ENCODE data around the gene CERS4.
A peak's percentile ranks its signal among the peaks of the same experiment; 100 is the strongest.
"Not testable (repeated sequence)": the region's sequence is repeated elsewhere in the genome, so short reads cannot be mapped to it uniquely, and the experiment has no call there.

Gene CERS4

GRCh38 chr19:8244442-8244841 is 35.3 kb downstream of the CERS4 start:
- DNase-seq = no peak

- DNase-seq = no peak
Observed at GRCh38 chr19:8245869-8246835, 37.0 kb downstream of the CERS4 start.

GRCh38 chr19:8247129-8247890 is 38.1 kb downstream of the CERS4 start:
- not testable (repeated sequence) for DNase-seq

- DNase-seq = no peak
Observed at GRCh38 chr19:8248348-8249328, 39.5 kb downstream of the CERS4 start.

- DNase-seq = no peak
Observed at GRCh38 chr19:8250596-8250995, 41.4 kb downstream of the CERS4 start.

- DNase-seq = no peak
Observed at GRCh38 chr19:8251025-8251472, 41.9 kb downstream of the CERS4 start.

- DNase-seq = peak; percentile 81 to 82
Observed at GRCh38 chr19:8252922-8253589, 43.9 kb downstream of the CERS4 start.

GRCh38 chr19:8253678-8254077 is 44.5 kb downstream of the CERS4 start:
- DNase-seq = no peak

- DNase-seq = no peak
Observed at GRCh38 chr19:8254286-8255001, 45.3 kb downstream of the CERS4 start.

- no peak for DNase-seq
Observed at GRCh38 chr19:8255426-8256125, 46.4 kb downstream of the CERS4 start.

- no peak for DNase-seq
Observed at GRCh38 chr19:8256276-8257051, 47.3 kb downstream of the CERS4 start.

- no peak for DNase-seq
Observed at GRCh38 chr19:8257052-8257443, 47.9 kb downstream of the CERS4 start.

GRCh38 chr19:8259142-8259921 is 50.2 kb downstream of the CERS4 start:
- DNase-seq = no peak

GRCh38 chr19:8259922-8260247 is 50.7 kb downstream of the CERS4 start:
- no peak for DNase-seq

GRCh38 chr19:8261347-8261746 is 52.2 kb downstream of the CERS4 start:
- no peak for DNase-seq

- DNase-seq = no peak
Observed at GRCh38 chr19:8261881-8262280, 52.7 kb downstream of the CERS4 start.

- no peak for DNase-seq
Observed at GRCh38 chr19:8262431-8262830, 53.3 kb downstream of the CERS4 start.

- DNase-seq = not testable (repeated sequence)
Observed at GRCh38 chr19:8264248-8264647, 55.1 kb downstream of the CERS4 start.

GRCh38 chr19:8265872-8266271 is 56.7 kb downstream of the CERS4 start:
- DNase-seq = no peak
